Thyroid gland (tissue), 4 donors: ENCODE results near the gene RBMS2.

Experiments used
- POLR2A ChIP-seq, 2 donors: fragments of 450-650 bp; IDR thresholded peaks; one replicate each; pipeline ENCODE4 v1.6.1; 2017; ENCODE audit warnings: antibody characterized with exemption in 2 of 2, mild to moderate bottlenecking in 2 of 2, moderate library complexity in 1 of 2
- TF ChIP-seq, protein P1 (sequence below), 6 experiments: fragments of 200-600 bp in 3 of 6; fragments of 450-650 bp in 3 of 6; sonication (generic) in 3 of 6; IDR thresholded peaks; one replicate each; pipeline ENCODE4 v1.5.1; 2016 to 2019; ENCODE audit warnings: antibody characterized with exemption in 6 of 6, mild to moderate bottlenecking in 2 of 6, inconsistent platforms in 1 of 6, moderate library complexity in 1 of 6

DNA sequence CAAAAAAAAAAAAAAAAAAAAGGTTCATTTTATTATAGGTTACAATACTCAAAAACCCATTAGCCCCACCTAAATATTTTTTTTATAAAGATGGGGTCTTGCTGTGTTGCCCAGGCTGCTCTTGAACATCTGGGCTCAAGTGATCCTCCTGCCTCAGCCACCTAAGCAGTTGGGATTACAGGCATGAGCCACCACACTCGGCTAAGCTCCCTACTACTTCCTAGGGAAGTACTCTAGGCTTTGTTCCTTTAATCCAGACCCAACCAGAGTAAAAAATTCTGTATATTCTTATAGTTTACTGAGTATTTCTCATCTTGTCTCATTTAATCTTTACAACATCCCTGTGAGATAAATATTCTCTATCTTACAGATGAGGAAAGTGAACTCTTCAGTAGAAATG is 50.7 kb downstream of the RBMS2 start:
- TF ChIP-seq, protein P1, sequence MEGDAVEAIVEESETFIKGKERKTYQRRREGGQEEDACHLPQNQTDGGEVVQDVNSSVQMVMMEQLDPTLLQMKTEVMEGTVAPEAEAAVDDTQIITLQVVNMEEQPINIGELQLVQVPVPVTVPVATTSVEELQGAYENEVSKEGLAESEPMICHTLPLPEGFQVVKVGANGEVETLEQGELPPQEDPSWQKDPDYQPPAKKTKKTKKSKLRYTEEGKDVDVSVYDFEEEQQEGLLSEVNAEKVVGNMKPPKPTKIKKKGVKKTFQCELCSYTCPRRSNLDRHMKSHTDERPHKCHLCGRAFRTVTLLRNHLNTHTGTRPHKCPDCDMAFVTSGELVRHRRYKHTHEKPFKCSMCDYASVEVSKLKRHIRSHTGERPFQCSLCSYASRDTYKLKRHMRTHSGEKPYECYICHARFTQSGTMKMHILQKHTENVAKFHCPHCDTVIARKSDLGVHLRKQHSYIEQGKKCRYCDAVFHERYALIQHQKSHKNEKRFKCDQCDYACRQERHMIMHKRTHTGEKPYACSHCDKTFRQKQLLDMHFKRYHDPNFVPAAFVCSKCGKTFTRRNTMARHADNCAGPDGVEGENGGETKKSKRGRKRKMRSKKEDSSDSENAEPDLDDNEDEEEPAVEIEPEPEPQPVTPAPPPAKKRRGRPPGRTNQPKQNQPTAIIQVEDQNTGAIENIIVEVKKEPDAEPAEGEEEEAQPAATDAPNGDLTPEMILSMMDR (IDR thresholded peaks at IDR 0.05), result no peak
- no peak for TF ChIP-seq POLR2A (IDR thresholded peaks at IDR 0.05)
